Thymus (tissue), 11 donors: ENCODE data around the gene CASK. TPM values are rescaled to one million over a fixed set of nuclear protein-coding genes. Genes with fewer than 3 reads are reported as not detected.

ENCODE experiments used
- DNase-seq, 9 donors: peaks; one replicate each; pipeline ENCODE4 v3.0.0-alpha.2; 2013; ENCODE audit warnings: low spot score in 9 of 9, low read depth in 6 of 9, missing footprints in 1 of 9
- H3K27ac ChIP-seq, 2 donors: one replicate each; pipeline ENCODE4 v1.5.1; 2013; ENCODE audit warnings: control low read depth in 1 of 2, low read depth in 1 of 2, low read length in 1 of 2, mild to moderate bottlenecking in 1 of 2, moderate library complexity in 1 of 2
- H3K27me3 ChIP-seq, 2 donors: one replicate each; pipeline ENCODE4 v1.5.1; 2013; ENCODE audit warnings: low read length in 1 of 2; ENCODE audit not compliant: control insufficient read depth in 2 of 2, insufficient read depth in 1 of 2
- H3K36me3 ChIP-seq, 2 donors: one replicate each; pipeline ENCODE4 v1.5.1; 2013; ENCODE audit warnings: low read length in 1 of 2, mild to moderate bottlenecking in 1 of 2, moderate library complexity in 1 of 2; ENCODE audit not compliant: control insufficient read depth in 2 of 2, insufficient read depth in 2 of 2
- H3K4me1 ChIP-seq, 2 donors: one replicate each; pipeline ENCODE4 v1.5.1; 2013; ENCODE audit warnings: low read length in 2 of 2; ENCODE audit not compliant: control insufficient read depth in 2 of 2, insufficient read depth in 2 of 2
- H3K4me3 ChIP-seq, 2 donors: one replicate each; pipeline ENCODE4 v1.5.1; 2013; ENCODE audit warnings: low read length in 2 of 2, control low read depth in 1 of 2, mild to moderate bottlenecking in 1 of 2
- H3K9me3 ChIP-seq, 2 donors: one replicate each; pipeline ENCODE4 v1.5.1; 2013; ENCODE audit warnings: low read length in 1 of 2, mild to moderate bottlenecking in 1 of 2; ENCODE audit not compliant: control insufficient read depth in 2 of 2, insufficient read depth in 1 of 2
- WGBS: extraction: QIAGEN DNeasy Blood & Tissue Kit; methylation state at CpG from one replicate; pipeline ENCODE4 v1.1.7; 2013; 5-methylcytosine and 5-hydroxymethylcytosine counted together
- polyA plus RNA-seq: library from polyadenylated mRNA; stranded (reverse); fragments of 200-250 nt; gene quantifications from one replicate; pipeline ENCODE4 v1.2.3, GENCODE V29; 2013
- total RNA-seq: library from RNA; stranded (reverse); fragments of 120-200 nt; gene quantifications from one replicate; pipeline ENCODE4 v1.2.4, GENCODE V29; 2013
- donor health status: healthy.

CASK gene
- total and polyA plus RNA-seq, 2 donors, result 15.7 to 21.0 TPM

GRCh38 chrX:41670112-41670511 lies 253.2 kb downstream of the CASK start:
- Histone ChIP-seq H3K4me3 (no peak overlapping the region), H3K4me1 (no peaks in the 10 kb centered on the region), H3K27ac (no peak overlapping the region), H3K36me3 (peaks cover 0 to 4% of the 10 kb centered on the region in 2 donors), H3K27me3 (no peaks in the 10 kb centered on the region), H3K9me3 (no peaks in the 10 kb centered on the region)
- DNase-seq, result no peak

GRCh38 chrX:41667631-41668030 lies 255.7 kb downstream of the CASK start:
- Histone ChIP-seq H3K27me3 (no peaks in the 10 kb centered on the region), H3K27ac (no peak overlapping the region), H3K9me3 (no peaks in the 10 kb centered on the region), H3K4me1 (no peaks in the 10 kb centered on the region), H3K4me3 (no peak overlapping the region), H3K36me3 (peaks cover 0 to 16% of the 10 kb centered on the region in 2 donors)
- 95% methylated on average over 3 of the region's 3 CpGs for WGBS
- DNase-seq, result no peak

GRCh38 chrX:41666251-41666650 lies 257.1 kb downstream of the CASK start:
- H3K27me3 ChIP-seq, result no peaks in the 10 kb centered on the region
- 76% methylated on average over 1 of the region's 1 CpG for WGBS
- H3K36me3 ChIP-seq, result peaks cover under 1 to 16% of the 10 kb centered on the region in 2 donors
- no peak for DNase-seq
- H3K4me3 ChIP-seq, result no peak overlapping the region
- no peaks in the 10 kb centered on the region for H3K4me1 ChIP-seq
- no peaks in the 10 kb centered on the region for H3K9me3 ChIP-seq
- no peak overlapping the region for H3K27ac ChIP-seq

GRCh38 chrX:41665686-41666085 lies 257.7 kb downstream of the CASK start:
- Histone ChIP-seq H3K4me1 (no peaks in the 10 kb centered on the region), H3K36me3 (peaks cover 3 to 16% of the 10 kb centered on the region in 2 donors), H3K27ac (no peak overlapping the region), H3K27me3 (no peaks in the 10 kb centered on the region), H3K4me3 (no peak overlapping the region), H3K9me3 (no peaks in the 10 kb centered on the region)
- no peak for DNase-seq
- WGBS, result 49% methylated on average over 2 of the region's 2 CpGs

DNA sequence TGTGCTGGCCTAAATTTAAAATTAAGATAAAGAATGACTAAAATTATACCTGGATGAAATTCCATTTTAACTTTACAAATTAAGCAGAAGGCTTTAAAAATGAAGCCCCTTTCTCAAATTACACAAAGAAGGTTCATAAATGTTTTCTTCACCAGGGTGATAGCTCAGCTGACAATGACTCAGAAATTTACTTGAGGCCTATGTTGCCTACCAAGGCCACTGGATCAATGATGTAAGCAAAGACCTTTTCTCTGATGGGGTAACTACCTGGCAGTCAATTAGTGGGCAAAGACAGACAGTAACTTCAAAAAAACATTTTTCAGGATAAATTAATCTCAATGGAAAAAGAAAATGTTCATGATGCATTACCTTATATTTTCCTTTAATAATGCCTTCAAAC lies 258.4 kb downstream of the CASK start:
- no peak for DNase-seq
- no peaks in the 10 kb centered on the region for H3K9me3 ChIP-seq
- no peak overlapping the region for H3K27ac ChIP-seq
- H3K4me3 ChIP-seq, result no peak overlapping the region
- H3K4me1 ChIP-seq, result no peaks in the 10 kb centered on the region
- H3K36me3 ChIP-seq, result peaks cover 3 to 19% of the 10 kb centered on the region in 2 donors
- no peaks in the 10 kb centered on the region for H3K27me3 ChIP-seq

DNA sequence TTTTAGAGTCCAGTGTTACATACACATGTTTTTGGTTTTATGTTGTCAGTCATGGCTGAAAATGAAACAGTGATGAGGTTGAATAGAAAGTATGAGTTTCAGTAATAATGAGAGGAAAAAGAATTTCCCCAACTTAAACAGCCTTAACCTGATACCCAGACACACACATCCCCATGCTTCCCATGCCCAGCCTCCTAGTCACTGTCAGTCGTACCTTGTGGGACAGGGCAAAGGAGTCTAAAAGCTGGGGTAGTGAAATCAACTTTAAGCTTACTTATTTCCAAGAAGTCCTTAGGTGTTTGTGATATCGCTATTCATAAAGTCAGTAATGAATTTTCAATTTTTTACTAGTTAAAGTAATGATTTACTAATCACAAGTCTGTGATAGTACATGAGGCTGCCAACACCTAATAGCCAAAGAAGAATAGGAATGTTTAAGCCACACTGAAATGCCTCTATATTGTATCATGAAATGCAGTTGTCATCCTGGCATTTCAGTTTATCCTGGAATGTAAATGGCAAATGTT lies 258.9 kb downstream of the CASK start:
- no peaks in the 10 kb centered on the region for H3K27me3 ChIP-seq
- peaks cover 3 to 24% of the 10 kb centered on the region in 2 donors for H3K36me3 ChIP-seq
- no peak overlapping the region for H3K27ac ChIP-seq
- H3K9me3 ChIP-seq, result no peaks in the 10 kb centered on the region
- no peak for DNase-seq
- 94% methylated on average over 2 of the region's 2 CpGs for WGBS
- H3K4me1 ChIP-seq, result no peaks in the 10 kb centered on the region
- H3K4me3 ChIP-seq, result no peak overlapping the region

DNA sequence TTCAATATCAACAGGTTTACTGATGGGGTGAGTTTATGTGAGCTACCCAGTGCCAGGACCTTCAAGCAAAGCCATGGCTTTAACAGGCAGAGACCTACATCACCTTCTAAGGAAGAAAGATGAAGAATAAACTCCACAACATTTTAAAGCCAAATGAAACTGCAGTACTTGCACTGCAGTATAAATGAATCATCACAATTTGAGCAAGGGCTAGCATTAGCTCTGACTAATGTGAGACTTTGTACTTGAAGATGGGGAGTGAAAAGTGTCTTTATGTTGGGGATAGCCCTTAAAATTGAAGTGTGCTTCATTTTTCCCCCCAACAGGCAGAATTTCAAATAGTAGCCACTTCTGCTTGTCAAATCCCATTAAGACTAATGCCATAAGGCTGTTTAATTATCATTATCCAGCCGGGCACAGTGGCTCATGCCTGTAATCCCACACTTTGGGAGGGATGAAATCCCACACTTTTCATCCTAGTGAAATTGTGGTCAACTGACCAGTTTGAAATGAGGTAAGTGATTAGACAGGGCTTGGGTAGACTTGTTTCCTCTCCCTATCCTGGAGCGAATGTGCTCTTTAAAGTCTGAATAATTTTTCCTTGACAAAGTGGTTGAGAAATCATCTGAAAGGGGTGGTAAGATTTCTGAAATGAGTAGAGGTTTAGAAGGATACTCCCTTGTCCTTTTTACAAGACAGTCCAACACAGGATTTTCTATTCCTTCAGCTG lies 261.8 kb downstream of the CASK start:
- 97% methylated on average over 2 of the region's 2 CpGs for WGBS
- no peaks in the 10 kb centered on the region for H3K27me3 ChIP-seq
- H3K36me3 ChIP-seq, result peaks cover 14 to 46% of the 10 kb centered on the region in 2 donors
- no peak for DNase-seq
- no peaks in the 10 kb centered on the region for H3K9me3 ChIP-seq
- H3K4me1 ChIP-seq, result no peaks in the 10 kb centered on the region
- H3K4me3 ChIP-seq, result no peak overlapping the region
- H3K27ac ChIP-seq, result no peak overlapping the region

- Histone ChIP-seq H3K27ac (no peak overlapping the region), H3K27me3 (no peaks in the 10 kb centered on the region), H3K36me3 (peaks cover 38 to 53% of the 10 kb centered on the region in 2 donors), H3K4me3 (no peak overlapping the region), H3K4me1 (no peaks in the 10 kb centered on the region), H3K9me3 (no peaks in the 10 kb centered on the region)
- 98% methylated on average over 4 of the region's 4 CpGs for WGBS
- no peak for DNase-seq
These were observed 267.7 kb downstream of the CASK start for GRCh38 chrX:41655631-41656030.

DNA sequence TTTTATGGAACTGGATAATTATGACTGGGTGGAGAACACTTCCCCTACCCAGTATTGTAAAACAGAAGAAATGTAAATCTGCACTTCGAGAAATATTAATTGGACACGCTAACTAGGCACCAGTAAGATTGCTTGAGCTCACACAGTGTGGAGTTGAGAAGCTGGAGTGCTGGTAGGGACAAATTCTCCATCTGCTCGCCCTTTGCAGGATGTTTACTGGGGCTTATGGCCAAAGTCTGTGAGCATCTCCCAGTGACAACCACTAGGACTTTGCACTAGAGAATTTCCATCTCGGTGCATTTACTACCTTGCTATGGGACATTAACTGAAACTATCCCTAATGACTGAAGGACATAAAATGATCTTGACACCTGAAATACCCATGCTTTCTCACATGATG lies 268.3 kb downstream of the CASK start:
- DNase-seq, result no peak
- Histone ChIP-seq H3K4me3 (no peak overlapping the region), H3K4me1 (no peaks in the 10 kb centered on the region), H3K27ac (no peak overlapping the region), H3K36me3 (peaks cover 38 to 49% of the 10 kb centered on the region in 2 donors), H3K9me3 (no peaks in the 10 kb centered on the region), H3K27me3 (no peaks in the 10 kb centered on the region)
- WGBS, result 100% methylated on average over 4 of the region's 4 CpGs
